ENCODE measurements around the gene MED13L.

DNA sequence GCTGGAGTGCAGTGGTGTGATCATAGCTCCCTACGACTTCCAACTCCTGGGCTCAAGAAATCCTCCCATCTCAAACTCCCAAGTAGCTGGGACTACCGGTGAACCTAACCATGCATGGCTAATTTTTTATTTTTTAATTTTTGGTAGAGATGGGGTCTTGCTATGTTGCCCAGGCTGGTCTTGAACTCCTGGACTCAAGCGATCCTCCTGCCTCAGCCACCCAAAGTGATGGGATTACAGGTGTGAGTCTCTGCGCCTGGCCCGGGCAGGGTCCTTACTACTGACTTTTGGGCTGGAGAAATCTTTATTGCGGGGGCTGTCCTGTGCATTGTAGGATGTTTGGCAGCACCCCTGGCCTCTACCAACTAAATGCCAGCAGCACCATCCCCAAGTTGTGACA is 44.4 kb upstream of the MED13L start:
- TF ChIP-seq, protein P1, sequence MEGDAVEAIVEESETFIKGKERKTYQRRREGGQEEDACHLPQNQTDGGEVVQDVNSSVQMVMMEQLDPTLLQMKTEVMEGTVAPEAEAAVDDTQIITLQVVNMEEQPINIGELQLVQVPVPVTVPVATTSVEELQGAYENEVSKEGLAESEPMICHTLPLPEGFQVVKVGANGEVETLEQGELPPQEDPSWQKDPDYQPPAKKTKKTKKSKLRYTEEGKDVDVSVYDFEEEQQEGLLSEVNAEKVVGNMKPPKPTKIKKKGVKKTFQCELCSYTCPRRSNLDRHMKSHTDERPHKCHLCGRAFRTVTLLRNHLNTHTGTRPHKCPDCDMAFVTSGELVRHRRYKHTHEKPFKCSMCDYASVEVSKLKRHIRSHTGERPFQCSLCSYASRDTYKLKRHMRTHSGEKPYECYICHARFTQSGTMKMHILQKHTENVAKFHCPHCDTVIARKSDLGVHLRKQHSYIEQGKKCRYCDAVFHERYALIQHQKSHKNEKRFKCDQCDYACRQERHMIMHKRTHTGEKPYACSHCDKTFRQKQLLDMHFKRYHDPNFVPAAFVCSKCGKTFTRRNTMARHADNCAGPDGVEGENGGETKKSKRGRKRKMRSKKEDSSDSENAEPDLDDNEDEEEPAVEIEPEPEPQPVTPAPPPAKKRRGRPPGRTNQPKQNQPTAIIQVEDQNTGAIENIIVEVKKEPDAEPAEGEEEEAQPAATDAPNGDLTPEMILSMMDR (IDR thresholded peaks at IDR 0.05; ENCODE audit: insufficient read depth, low read length, poor library complexity, severe bottlenecking): no peak
- TF ChIP-seq EZH2phosphoT487 (conservative IDR thresholded peaks at IDR 0.05; ENCODE audit: low read length): no peak

Data from SU-DHL-6 (cell line).